Non-pigmented ciliary epithelial cell (primary cell): ENCODE measurements around the gene TMCO2.

ENCODE experiments used
- DNase-seq: peaks from one replicate; pipeline ENCODE4 v3.0.0-alpha.2; 2010; ENCODE audit warnings: low read depth

The TMCO2 gene

GRCh38 chr1:40257688-40258444 lies 10.1 kb downstream of the TMCO2 start, which contains the start of gene ZMPSTE24:
TSS of gene ZMPSTE24 (plus strand) at chr1:40258236. CDS start at chr1:40258272, 36 bp downstream.
- DNase-seq = peak; percentile 89

- no peak for DNase-seq
These were observed 10.7 kb downstream of the TMCO2 start for GRCh38 chr1:40258445-40258769.

GRCh38 chr1:40264354-40264781 lies 16.6 kb downstream of the TMCO2 start:
- DNase-seq = no peak

- DNase-seq = no peak
These were observed 17.6 kb downstream of the TMCO2 start for GRCh38 chr1:40265298-40265697.

- DNase-seq = no peak
These were observed 18.2 kb downstream of the TMCO2 start for GRCh38 chr1:40265919-40266318.

GRCh38 chr1:40266786-40267535 lies 19.2 kb downstream of the TMCO2 start:
- DNase-seq = no peak

- DNase-seq = peak; percentile 70
These were observed 20.0 kb downstream of the TMCO2 start for GRCh38 chr1:40267767-40268187.

GRCh38 chr1:40268211-40268610 lies 20.5 kb downstream of the TMCO2 start:
- no peak for DNase-seq

GRCh38 chr1:40270152-40270834 lies 22.6 kb downstream of the TMCO2 start:
- no peak for DNase-seq

GRCh38 chr1:40272653-40273213 lies 25.0 kb downstream of the TMCO2 start:
- DNase-seq = no peak

GRCh38 chr1:40273547-40274166 lies 25.9 kb downstream of the TMCO2 start:
- no peak for DNase-seq

- no peak for DNase-seq
These were observed 26.6 kb downstream of the TMCO2 start for GRCh38 chr1:40274331-40274730.

- no peak for DNase-seq
These were observed 28.4 kb downstream of the TMCO2 start for GRCh38 chr1:40276122-40276521.

GRCh38 chr1:40281853-40282252 lies 34.1 kb downstream of the TMCO2 start:
- no peak for DNase-seq

GRCh38 chr1:40291293-40291692 lies 43.6 kb downstream of the TMCO2 start:
- DNase-seq = no peak

GRCh38 chr1:40299366-40300248 lies 51.9 kb downstream of the TMCO2 start:
- no peak for DNase-seq

GRCh38 chr1:40300249-40300567 lies 52.5 kb downstream of the TMCO2 start:
- no peak for DNase-seq

GRCh38 chr1:40300651-40301050 lies 52.9 kb downstream of the TMCO2 start:
- DNase-seq = no peak

GRCh38 chr1:40301066-40301465 lies 53.3 kb downstream of the TMCO2 start:
- DNase-seq = no peak
